OCI-LY3 (cell line): ENCODE measurements around the gene POU2AF3.

Experiments used
- CTCF ChIP-seq: fragments of 200-600, 300-600 bp; sonication (generic); IDR thresholded peaks from 2 replicates; pipeline ENCODE4 v1.5.1; 2014; ENCODE audit warnings: antibody characterized with exemption, low read length, low read depth
- EZH2phosphoT487 ChIP-seq: fragments of 200-600 bp; shearing (Covaris generic); IDR thresholded peaks from 2 replicates; pipeline ENCODE4 v1.6.1; 2018; ENCODE audit warnings: antibody characterized with exemption, mixed run types, low read depth

GRCh38 chr11:111305162-111305802 is 6.9 kb downstream of the POU2AF3 start:
- TF ChIP-seq CTCF (no peak), EZH2phosphoT487 (no peak)
